GM18499 (cell line): ENCODE results near the gene HMCES.
"Not testable (repeated sequence)": the region's sequence is repeated elsewhere in the genome, so short reads cannot be mapped to it uniquely, and the experiment has no call there.

Experiments used
- ATAC-seq: cut with Tn5 transposase; IDR thresholded peaks from one replicate; pipeline ENCODE4 v1.9.1; 2021; ENCODE audit warnings: moderate number of reproducible peaks; ENCODE audit not compliant: insufficient read depth, unreplicated experiment

HMCES gene

DNA sequence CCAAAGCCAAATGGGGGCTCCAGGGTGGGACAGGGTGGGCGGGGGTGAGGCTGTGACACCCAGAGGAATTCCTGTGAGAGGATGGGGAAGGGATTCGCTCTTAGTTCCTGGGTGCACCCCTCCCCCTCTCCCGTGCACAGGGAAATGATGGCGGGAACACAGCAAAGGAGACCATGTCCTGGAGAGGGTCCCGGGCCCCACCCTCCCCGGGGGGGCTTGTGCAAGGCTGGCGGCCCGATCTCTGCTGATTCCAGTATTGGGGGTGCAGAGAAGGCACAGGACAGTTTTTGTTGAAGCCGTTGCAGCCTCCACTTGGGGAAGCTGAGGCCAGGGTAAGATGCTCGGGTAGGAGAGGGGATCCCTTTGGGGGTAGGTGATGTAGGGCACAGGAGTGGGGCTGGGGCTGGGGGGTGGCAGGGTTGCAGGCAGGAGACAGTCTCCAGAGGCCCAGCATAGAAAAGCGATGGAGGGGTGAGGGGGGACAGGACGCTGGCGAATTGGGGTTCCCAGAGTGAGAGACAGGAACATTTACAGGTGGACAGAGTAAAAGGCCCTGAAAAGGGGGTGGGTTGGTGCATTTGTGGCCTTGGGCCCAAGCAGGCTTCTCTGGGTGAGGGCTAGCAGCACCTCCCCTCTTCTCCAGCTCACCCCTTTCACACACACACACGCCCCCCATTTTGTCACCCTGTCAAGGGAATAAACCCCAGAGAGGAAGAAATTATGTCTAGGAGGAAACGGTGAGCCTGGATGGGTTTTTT, 38.5 kb downstream of the HMCES start:
- no peak for ATAC-seq

DNA sequence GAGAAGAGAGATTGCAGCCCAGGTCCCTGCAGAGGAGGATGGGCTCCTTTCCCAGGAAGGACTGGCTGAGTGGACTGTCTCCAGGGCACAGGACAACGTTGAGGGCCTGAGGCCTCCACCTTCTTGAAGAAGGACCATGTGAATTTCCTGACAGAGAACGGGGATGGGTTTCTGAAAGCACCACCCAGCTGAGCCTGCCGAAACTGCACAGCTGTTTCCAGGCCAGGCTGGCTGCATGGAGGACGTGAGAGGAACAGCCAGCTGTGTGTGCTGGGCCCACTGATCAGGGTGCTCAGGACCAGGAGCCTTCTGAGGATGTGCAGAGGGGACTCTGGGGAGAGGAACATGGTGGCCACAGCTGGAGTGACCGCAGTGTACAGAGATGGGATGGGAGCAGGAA, 39.2 kb downstream of the HMCES start:
- no peak for ATAC-seq

DNA sequence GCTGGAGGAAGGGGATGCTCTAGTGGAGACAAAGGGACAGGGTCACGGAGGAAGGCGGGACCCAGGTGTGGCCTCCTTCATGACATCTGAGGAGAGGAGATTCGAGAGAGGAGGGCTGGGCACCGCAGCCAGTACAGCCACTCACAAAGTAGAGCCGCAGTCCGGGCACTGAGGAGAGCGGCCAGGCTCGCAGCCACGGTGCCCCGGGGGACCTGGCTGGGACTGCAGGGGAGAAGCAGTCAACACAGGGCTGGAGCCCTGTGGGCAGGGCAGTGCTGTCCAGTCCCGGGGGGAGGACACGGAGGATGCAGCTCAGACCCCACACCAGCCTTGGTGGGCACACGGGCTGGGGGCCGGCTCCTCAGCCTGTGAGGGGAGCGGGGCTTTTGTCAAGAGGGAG, 40.3 kb downstream of the HMCES start:
- ATAC-seq, result no peak

DNA sequence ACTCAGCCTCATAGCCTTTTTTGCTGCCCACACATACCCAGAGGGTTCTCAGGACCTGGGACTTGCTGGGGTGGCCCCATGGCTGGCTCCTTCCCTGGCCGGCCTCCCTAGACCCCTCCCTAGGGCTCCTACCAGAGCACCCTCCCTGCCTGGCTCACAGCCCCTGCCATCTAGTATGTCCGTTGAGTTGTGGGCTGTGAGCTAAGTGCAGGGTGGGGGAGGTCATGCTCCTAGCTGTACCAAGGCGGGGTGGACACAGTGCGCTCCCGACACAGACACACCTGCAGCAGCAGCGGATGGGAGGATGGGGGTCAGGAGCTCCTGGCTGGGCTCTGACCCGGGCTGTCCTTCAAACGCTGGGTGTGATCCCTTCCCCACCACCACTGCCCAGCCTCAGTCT, 41.6 kb downstream of the HMCES start:
- ATAC-seq, result no peak

DNA sequence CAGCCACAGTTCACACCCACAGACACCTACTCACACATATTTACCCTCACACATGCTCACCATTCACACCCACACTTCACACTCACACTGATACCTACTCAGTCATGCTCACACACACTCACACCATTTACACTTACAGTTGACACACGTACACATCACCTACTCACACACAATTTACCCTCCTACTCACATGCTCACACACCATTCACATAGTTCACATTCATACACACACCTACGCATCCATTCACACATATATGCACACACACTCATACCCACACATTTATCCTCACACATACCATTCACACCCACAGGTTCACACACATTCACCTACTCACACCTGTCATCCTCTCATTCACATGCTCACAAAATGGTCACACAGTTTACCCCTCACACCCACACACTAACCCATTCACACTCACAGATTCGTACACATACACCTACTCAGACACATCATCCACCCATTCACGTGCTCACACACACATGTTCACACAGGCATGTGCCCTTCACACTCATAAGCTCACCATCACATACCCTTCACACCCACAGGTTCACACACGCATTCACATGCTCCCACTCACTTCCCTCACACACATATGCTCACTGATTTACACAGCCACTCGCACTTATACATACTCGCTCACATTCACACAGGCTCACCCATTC, 42.3 kb downstream of the HMCES start:
- ATAC-seq, result no peak

GRCh38 chr3:129321887-129322286, 43.2 kb downstream of the HMCES start:
- ATAC-seq, result no peak

DNA sequence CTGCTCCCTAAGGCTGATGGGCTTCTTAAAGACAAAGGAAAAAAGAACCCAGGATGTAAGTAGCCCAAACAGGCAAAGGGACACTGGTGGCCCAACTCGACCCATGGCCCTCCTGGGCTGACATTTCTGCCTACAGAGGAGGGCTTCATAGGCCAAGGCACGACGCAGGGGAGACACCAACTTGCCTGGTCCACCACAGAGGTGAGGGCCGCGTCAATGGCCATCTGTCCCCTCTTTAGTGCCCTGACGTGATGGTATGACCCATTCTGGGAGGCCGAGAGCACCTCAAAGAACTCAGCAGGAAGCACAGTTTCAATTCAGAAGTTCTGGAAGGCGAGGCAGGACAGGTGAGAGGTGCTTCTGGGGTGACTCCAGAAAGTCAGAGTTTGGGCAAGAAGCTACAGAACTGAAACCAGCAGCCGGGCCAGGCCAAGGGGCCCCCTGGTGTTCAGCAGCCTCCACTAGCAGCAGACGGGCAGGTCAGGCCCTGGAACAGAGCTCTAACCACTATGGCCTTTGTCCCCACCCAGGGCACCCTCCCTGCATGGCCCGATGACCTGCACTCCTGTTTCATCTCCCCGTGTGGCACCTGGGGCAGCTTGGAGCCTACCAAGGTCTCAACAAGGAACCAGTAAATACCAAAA, 45.1 kb downstream of the HMCES start:
- no peak for ATAC-seq

DNA sequence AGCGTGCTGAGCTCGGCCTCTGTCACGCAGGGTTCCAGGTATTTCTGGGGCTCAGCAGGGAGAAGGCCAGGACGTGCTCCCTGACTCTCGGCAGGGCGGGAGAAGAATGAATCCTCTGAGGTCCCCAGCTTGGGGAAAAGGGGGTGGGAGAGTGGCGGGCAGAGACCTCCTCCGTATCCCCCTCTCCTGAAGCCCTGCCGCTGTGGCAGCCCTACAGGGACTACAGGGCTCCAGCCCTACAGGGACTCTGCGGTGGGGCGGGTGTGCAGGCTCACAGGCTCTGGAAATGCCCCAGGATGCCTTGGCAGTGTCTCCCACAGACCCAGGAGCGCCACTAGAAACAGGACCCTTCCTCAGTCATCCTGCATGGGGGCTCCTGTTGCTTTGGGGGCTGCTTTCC, 46.2 kb downstream of the HMCES start:
- ATAC-seq, result no peak

DNA sequence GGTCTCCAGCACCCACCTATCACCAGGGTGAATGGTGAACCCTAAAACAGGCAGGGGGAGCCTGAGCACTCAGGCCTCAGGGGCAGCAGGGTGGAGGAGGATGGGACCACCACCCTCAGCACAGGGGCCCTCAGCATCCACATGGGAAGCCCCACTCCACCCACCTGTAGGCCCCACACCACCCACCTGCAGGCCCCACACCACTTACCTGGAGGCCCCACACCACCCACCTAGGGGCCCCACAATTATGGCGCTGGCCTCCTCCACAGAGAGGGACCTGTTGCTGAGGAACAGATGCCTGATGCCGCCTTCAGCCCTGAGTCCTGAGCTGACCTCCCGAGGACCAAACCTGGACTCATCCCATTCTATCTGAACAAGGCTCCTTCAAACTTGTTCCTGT, 46.7 kb downstream of the HMCES start:
- no peak for ATAC-seq

GRCh38 chr3:129326138-129326537, 47.5 kb downstream of the HMCES start:
- ATAC-seq, result no peak

DNA sequence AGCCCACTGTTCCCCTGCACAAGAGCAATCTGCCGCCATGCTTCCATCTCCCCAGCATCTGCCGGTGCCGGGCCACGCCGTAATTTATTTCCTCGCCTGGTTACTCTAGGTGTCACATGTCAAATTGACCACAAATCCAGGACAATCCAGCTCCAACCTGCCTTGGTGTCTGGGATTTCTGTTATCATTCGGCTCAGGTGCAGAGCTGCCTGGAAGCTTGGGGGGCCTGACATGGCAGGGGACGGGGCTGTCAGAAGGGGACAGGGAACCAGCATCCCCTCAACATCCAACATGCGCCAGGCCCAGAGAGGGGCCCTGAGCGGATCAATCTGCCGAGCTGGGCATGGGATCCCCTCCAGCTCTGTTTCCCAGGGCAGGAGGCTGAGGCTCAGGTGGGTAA, 47.9 kb downstream of the HMCES start:
- ATAC-seq, result no peak

DNA sequence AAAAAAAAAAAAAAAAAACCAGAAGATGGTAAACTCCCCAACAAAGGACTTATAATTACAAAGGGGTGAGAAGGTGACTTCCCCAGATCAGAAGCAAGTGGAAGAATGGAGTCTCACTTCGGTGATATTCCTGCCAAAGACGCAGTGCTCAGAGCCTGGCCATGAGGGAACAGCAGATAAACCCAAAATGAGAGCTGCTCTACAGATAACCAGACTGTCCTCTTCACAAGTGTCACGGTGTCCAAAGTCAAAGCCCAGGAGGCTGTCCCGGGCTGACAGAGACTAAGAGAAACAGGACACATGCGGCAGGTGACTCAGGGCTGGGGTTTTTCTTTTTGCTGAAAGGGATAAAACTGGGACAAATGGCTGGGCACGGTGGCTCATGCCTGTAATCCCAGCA, 48.8 kb downstream of the HMCES start:
- ATAC-seq, result no peak

DNA sequence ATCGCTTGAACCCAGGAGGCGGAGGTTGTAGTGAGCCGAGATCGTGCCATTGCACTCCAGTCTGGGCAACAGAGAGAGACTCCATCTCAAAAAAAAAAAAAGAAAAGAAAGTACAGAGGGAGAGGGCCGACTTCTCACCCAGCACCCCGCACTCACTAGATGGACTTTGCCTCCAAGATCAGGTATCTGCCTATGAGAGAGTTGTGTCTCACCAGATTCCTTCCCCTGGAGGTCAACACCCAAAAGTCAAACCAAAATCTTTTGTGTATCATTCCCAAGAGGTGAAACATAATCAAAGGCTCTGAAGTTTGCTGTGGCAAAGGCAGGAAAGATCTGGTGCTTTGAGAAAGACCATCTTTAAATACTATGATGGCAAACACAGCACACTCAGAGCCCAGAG, 51.2 kb downstream of the HMCES start:
- ATAC-seq, result no peak

DNA sequence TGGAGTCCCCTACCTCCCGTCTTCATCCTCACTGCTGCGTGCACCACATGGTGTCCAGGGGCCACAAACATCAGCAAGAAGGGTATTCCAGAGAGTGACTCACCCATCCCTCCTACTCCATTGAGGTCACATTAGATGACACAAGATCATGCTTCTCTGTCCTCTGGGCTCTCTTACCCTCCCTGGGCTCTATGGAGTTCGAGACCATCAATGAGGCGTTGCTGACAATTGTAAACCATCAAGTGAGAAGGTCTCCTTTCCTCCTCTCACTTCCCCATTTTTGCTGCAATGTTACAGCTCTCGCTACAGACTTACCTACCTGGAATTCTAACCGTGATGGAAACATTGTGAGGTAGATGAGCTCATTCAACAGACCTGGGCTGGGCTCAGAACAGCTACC, 51.7 kb downstream of the HMCES start:
- ATAC-seq, result no peak

DNA sequence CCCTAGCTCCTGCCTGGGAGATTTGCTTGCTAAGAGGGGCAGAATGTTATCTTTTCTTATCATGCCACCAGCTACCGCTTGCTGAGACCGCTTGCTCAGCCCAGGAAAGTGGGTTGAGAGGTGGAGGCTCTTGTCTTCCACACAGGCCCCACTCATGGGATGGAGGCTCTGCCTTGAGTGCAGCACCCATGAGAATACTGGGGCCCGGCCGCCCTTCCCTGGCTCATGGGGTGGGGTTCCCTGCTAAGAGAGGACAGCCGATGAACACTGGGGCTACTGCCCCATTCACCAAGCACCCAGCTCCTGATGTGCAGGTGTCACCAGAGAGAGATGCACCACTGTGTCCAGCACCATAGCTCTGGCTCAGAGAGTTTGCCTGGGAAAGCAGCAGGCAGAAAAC, 55.2 kb downstream of the HMCES start:
- ATAC-seq, result no peak

- no peak for ATAC-seq
Measured at GRCh38 chr3:129336093-129336706, 57.5 kb downstream of the HMCES start.

- not testable (repeated sequence) for ATAC-seq
Measured at GRCh38 chr3:129337719-129338118, 59.0 kb downstream of the HMCES start.

- not testable (repeated sequence) for ATAC-seq
Measured at GRCh38 chr3:129339186-129339585, 60.5 kb downstream of the HMCES start.

- not testable (repeated sequence) for ATAC-seq
Measured at GRCh38 chr3:129339833-129340232, 61.2 kb downstream of the HMCES start.

GRCh38 chr3:129341331-129342141, 62.9 kb downstream of the HMCES start:
- no peak for ATAC-seq
